ENCODE measurements around the gene PIK3C3.
"Not testable (repeated sequence)": the region's sequence is repeated elsewhere in the genome, so short reads cannot be mapped to it uniquely, and the experiment has no call there.

Gene PIK3C3

GRCh38 chr18:42094875-42095274 lies 139.8 kb downstream of the PIK3C3 start:
- Histone ChIP-seq H3K27ac (ENCODE audit: low read depth, low read length, severe bottlenecking) (no peak overlapping the region), H3K4me3 (ENCODE audit: extremely low read depth, insufficient read depth, low read length, poor library complexity, severe bottlenecking) (no peak overlapping the region), H3K4me1 (ENCODE audit: control insufficient read depth, insufficient read depth, low read length, poor library complexity, severe bottlenecking) (no peaks in the 10 kb centered on the region), H3K9me3 (ENCODE audit: control insufficient read depth, low read length) (no peaks in the 10 kb centered on the region), H3K36me3 (ENCODE audit: control insufficient read depth, insufficient read depth, low read length) (no peaks in the 10 kb centered on the region)

DNA sequence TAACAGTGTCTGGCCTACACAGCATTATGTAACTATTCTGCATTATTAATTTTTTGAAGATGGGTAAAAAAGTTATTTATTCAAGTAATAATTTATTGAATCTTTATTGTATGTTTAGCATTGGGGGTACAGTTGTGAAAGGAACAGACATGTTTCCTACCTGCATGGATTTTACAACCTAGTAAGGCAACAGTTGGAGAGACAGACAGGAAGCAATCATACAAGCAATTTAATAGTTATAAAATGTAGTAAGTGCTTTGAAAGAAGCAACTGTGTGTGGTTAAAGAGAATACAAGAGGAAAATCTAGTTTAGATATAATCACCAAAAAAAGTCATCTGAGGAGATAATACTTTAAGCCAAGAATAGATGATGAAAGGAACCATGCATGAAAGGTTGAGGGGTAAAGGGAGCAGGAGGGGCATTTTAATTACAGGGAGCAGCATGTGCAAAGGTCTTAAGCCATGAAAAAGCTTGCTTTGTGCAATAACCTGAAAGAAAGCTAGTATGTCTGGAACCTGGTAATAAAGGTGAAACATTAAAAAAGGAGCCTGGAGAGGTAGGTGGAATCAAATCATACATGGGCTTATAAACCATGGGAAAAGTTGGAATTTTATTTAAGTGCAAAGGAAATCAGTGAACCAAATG lies 140.8 kb downstream of the PIK3C3 start:
- Histone ChIP-seq H3K4me3 (ENCODE audit: extremely low read depth, insufficient read depth, low read length, poor library complexity, severe bottlenecking) (no peak overlapping the region), H3K27ac (ENCODE audit: low read depth, low read length, severe bottlenecking) (no peak overlapping the region), H3K9me3 (ENCODE audit: control insufficient read depth, low read length) (no peaks in the 10 kb centered on the region), H3K36me3 (ENCODE audit: control insufficient read depth, insufficient read depth, low read length) (no peaks in the 10 kb centered on the region), H3K4me1 (ENCODE audit: control insufficient read depth, insufficient read depth, low read length, poor library complexity, severe bottlenecking) (no peaks in the 10 kb centered on the region)

DNA sequence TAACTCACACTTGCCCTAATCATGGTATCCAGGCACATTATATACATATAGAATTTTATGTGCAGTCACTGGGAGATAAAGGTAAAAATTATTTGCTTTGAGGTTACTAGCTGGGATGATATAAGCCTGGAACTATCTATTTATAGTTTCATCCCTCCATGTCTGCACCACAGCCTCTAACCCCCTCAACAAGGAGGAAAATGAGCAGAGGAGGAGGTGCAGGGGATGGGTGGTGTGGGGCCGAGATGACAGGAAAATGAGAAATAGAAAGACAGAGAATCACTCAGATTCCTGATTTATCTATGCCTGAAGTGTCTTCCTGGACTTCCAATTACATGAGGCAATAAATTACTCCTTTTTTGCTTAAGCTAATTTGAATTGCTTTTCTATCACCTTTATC lies 145.2 kb downstream of the PIK3C3 start:
- no peak overlapping the region for H3K4me3 ChIP-seq (ENCODE audit: extremely low read depth, insufficient read depth, low read length, poor library complexity, severe bottlenecking)
- WGBS, 2 experiments (ENCODE audit: insufficient coverage in 2 of 2) = no CpG with 5 or more reads among the region's 1 CpG
- no peaks in the 10 kb centered on the region for H3K36me3 ChIP-seq (ENCODE audit: control insufficient read depth, insufficient read depth, low read length)
- no peak overlapping the region for H3K27ac ChIP-seq (ENCODE audit: low read depth, low read length, severe bottlenecking)
- H3K9me3 ChIP-seq (ENCODE audit: control insufficient read depth, low read length) = no peaks in the 10 kb centered on the region
- no peaks in the 10 kb centered on the region for H3K4me1 ChIP-seq (ENCODE audit: control insufficient read depth, insufficient read depth, low read length, poor library complexity, severe bottlenecking)

- no peak overlapping the region for H3K4me3 ChIP-seq (ENCODE audit: extremely low read depth, insufficient read depth, low read length, poor library complexity, severe bottlenecking)
- no peak overlapping the region for H3K27ac ChIP-seq (ENCODE audit: low read depth, low read length, severe bottlenecking)
- no peaks in the 10 kb centered on the region for H3K4me1 ChIP-seq (ENCODE audit: control insufficient read depth, insufficient read depth, low read length, poor library complexity, severe bottlenecking)
- H3K9me3 ChIP-seq (ENCODE audit: control insufficient read depth, low read length) = no peaks in the 10 kb centered on the region
- H3K36me3 ChIP-seq (ENCODE audit: control insufficient read depth, insufficient read depth, low read length) = no peaks in the 10 kb centered on the region
- WGBS, 2 experiments (ENCODE audit: insufficient coverage in 2 of 2) = 71 to 85% methylated on average over 1 of the region's 2 CpGs
Measured at GRCh38 chr18:42100911-42101310, 145.9 kb downstream of the PIK3C3 start.

GRCh38 chr18:42105394-42105793 lies 150.4 kb downstream of the PIK3C3 start:
- no peak overlapping the region for H3K27ac ChIP-seq (ENCODE audit: low read depth, low read length, severe bottlenecking)
- no peak overlapping the region for H3K4me3 ChIP-seq (ENCODE audit: extremely low read depth, insufficient read depth, low read length, poor library complexity, severe bottlenecking)
- H3K4me1 ChIP-seq (ENCODE audit: control insufficient read depth, insufficient read depth, low read length, poor library complexity, severe bottlenecking) = no peaks in the 10 kb centered on the region
- H3K36me3 ChIP-seq (ENCODE audit: control insufficient read depth, insufficient read depth, low read length) = no peaks in the 10 kb centered on the region
- H3K9me3 ChIP-seq (ENCODE audit: control insufficient read depth, low read length) = no peaks in the 10 kb centered on the region
- no CpG with 5 or more reads among the region's 2 CpGs for WGBS, 2 experiments (ENCODE audit: insufficient coverage in 2 of 2)

DNA sequence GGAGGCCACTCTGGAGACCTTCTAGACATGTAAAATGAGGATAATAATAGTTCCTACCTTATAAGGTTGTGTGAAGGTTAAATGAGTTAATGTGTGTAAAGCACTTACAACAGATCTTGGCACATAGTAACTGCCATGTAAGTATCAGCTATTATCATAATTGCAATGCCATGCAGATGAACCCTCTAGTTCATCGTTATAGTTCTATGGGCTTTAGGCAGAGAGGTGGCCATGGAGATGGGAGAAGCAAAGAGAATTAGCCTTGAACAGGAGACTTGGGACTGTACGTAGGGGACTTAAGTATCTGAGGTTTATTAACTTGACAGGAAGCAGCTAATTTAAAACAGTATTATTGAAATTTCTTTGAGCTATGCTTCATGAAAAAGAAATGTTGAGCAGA lies 151.8 kb downstream of the PIK3C3 start:
- Histone ChIP-seq H3K9me3 (ENCODE audit: control insufficient read depth, low read length) (no peaks in the 10 kb centered on the region), H3K4me3 (ENCODE audit: extremely low read depth, insufficient read depth, low read length, poor library complexity, severe bottlenecking) (no peak overlapping the region), H3K4me1 (ENCODE audit: control insufficient read depth, insufficient read depth, low read length, poor library complexity, severe bottlenecking) (no peaks in the 10 kb centered on the region), H3K36me3 (ENCODE audit: control insufficient read depth, insufficient read depth, low read length) (no peaks in the 10 kb centered on the region), H3K27ac (ENCODE audit: low read depth, low read length, severe bottlenecking) (no peak overlapping the region)
- 84 to 100% methylated on average over 1 to 2 of the region's 2 CpGs for WGBS, 2 experiments (ENCODE audit: insufficient coverage in 2 of 2)

DNA sequence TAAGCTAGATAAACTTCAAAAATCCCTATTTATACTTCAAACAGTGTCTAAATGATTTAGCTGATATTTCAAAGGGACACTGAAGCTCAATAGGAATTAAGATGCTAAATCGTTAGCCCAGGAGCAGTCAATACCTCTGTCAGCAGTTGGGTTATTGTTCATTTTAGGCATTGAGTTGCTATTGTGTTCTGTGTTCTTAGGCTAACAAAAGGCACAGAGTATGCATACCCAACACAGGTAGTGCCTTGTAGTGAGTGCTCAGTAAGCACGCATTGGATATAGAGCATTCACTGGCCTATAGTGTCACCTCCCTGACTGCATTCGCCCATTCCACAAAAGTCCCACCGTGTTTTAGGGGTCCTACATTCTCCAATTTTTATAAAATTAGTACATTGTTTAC lies 152.3 kb downstream of the PIK3C3 start:
- H3K36me3 ChIP-seq (ENCODE audit: control insufficient read depth, insufficient read depth, low read length) = no peaks in the 10 kb centered on the region
- H3K4me3 ChIP-seq (ENCODE audit: extremely low read depth, insufficient read depth, low read length, poor library complexity, severe bottlenecking) = no peak overlapping the region
- H3K4me1 ChIP-seq (ENCODE audit: control insufficient read depth, insufficient read depth, low read length, poor library complexity, severe bottlenecking) = no peaks in the 10 kb centered on the region
- H3K9me3 ChIP-seq (ENCODE audit: control insufficient read depth, low read length) = no peaks in the 10 kb centered on the region
- no peak overlapping the region for H3K27ac ChIP-seq (ENCODE audit: low read depth, low read length, severe bottlenecking)
- 83 to 92% methylated on average over 2 to 3 of the region's 4 CpGs for WGBS, 2 experiments (ENCODE audit: insufficient coverage in 2 of 2)

- 78 to 85% methylated on average over 8 of the region's 10 CpGs for WGBS, 2 experiments (ENCODE audit: insufficient coverage in 2 of 2)
- Histone ChIP-seq H3K9me3 (ENCODE audit: control insufficient read depth, low read length) (no peaks in the 10 kb centered on the region), H3K27ac (ENCODE audit: low read depth, low read length, severe bottlenecking) (no peak overlapping the region), H3K4me3 (ENCODE audit: extremely low read depth, insufficient read depth, low read length, poor library complexity, severe bottlenecking) (no peak overlapping the region), H3K36me3 (ENCODE audit: control insufficient read depth, insufficient read depth, low read length) (no peaks in the 10 kb centered on the region), H3K4me1 (ENCODE audit: control insufficient read depth, insufficient read depth, low read length, poor library complexity, severe bottlenecking) (no peaks in the 10 kb centered on the region)
Measured at GRCh38 chr18:42107691-42108450, 152.8 kb downstream of the PIK3C3 start.

GRCh38 chr18:42112147-42112546 lies 157.1 kb downstream of the PIK3C3 start:
- not testable (repeated sequence) for H3K36me3 ChIP-seq (ENCODE audit: control insufficient read depth, insufficient read depth, low read length); H3K4me3 ChIP-seq (ENCODE audit: extremely low read depth, insufficient read depth, low read length, poor library complexity, severe bottlenecking); H3K27ac ChIP-seq (ENCODE audit: low read depth, low read length, severe bottlenecking); H3K4me1 ChIP-seq (ENCODE audit: control insufficient read depth, insufficient read depth, low read length, poor library complexity, severe bottlenecking); H3K9me3 ChIP-seq (ENCODE audit: control insufficient read depth, low read length)
- WGBS, 2 experiments (ENCODE audit: insufficient coverage in 2 of 2) = 84 to 92% methylated on average over 5 of the region's 5 CpGs

- Histone ChIP-seq H3K36me3 (ENCODE audit: control insufficient read depth, insufficient read depth, low read length) (no peaks in the 10 kb centered on the region), H3K27ac (ENCODE audit: low read depth, low read length, severe bottlenecking) (no peak overlapping the region), H3K4me3 (ENCODE audit: extremely low read depth, insufficient read depth, low read length, poor library complexity, severe bottlenecking) (no peak overlapping the region), H3K9me3 (ENCODE audit: control insufficient read depth, low read length) (no peaks in the 10 kb centered on the region), H3K4me1 (ENCODE audit: control insufficient read depth, insufficient read depth, low read length, poor library complexity, severe bottlenecking) (no peaks in the 10 kb centered on the region)
- 81 to 85% methylated on average over 2 to 7 of the region's 10 CpGs for WGBS, 2 experiments (ENCODE audit: insufficient coverage in 2 of 2)
Measured at GRCh38 chr18:42112657-42113420, 157.8 kb downstream of the PIK3C3 start.
